Measurements from ENCODE around the gene CLIC2. TPM values are rescaled to one million over a fixed set of nuclear protein-coding genes. Genes with fewer than 3 reads are reported as not detected.

The CLIC2 gene
- polyA plus RNA-seq, 1 donor (not counting 4 experiments of a cell fraction or from before 2014, with no cell fraction given), result 0.49 TPM

DNA sequence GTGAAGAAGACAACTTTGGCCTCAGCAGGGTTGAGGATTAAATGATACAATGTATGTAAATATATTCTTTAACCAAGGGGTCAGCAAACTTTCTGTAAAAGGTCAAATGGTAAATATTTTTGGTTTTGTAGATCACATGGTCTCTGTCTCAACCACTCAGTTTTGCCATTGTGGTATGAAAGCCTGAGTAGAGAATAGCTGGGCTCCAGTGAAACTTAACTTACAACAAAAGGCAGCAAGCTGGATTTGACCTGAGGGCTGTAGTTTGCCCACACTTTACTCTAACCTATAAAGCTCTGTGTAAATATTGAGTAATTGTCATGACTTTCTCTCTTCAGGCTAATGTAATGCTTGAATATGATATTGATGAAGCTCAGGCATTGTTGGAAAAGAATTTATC lies 98.5 kb downstream of the CLIC2 start:
- Histone ChIP-seq H3K36me3 (ENCODE audit: control insufficient read depth in 2 of 2, extremely low read depth in 1 of 2, insufficient read depth in 2 of 2, low read length in 2 of 2) (peaks cover 7 to 8% of the 10 kb centered on the region in 2 experiments), H3K4me2 (ENCODE audit: control insufficient read depth, extremely low read depth, insufficient read depth, low read depth, low read length) (no peak overlapping the region), H3K9ac (ENCODE audit: control insufficient read depth, extremely low read depth, insufficient read depth, low read length) (no peak overlapping the region), H3K9me3 (ENCODE audit: control insufficient read depth, low read depth, low read length) (no peaks in the 10 kb centered on the region), H3K9me1 (ENCODE audit: control insufficient read depth, extremely low read depth, insufficient read depth, low read length) (no peaks in the 10 kb centered on the region), H3K27ac (ENCODE audit: control insufficient read depth, insufficient read depth, low read length) (no peak overlapping the region), H4K20me1 (ENCODE audit: control insufficient read depth, extremely low read depth, insufficient read depth, low read length) (no peaks in the 10 kb centered on the region), H3K4me3 (ENCODE audit: control insufficient read depth in 2 of 3, extremely low read depth in 1 of 3, insufficient read depth in 2 of 3, low read depth in 1 of 3, low read length in 3 of 3) (no peak overlapping the region), H3K79me2 (ENCODE audit: control insufficient read depth, insufficient read depth, low read length) (peaks cover 4% of the 10 kb centered on the region), H3K4me1 (ENCODE audit: control insufficient read depth, extremely low read depth, insufficient read depth, low read length) (peaks cover 5% of the 10 kb centered on the region), H3K27me3 (ENCODE audit: control insufficient read depth, extremely low read depth, insufficient read depth, low read length) (no peaks in the 10 kb centered on the region), H2AFZ (ENCODE audit: control insufficient read depth, low read length) (no peak overlapping the region)
- TF ChIP-seq EZH2 (IDR thresholded peaks at IDR 0.05; ENCODE audit: low read length), result no peak
- TF ChIP-seq, protein P1, sequence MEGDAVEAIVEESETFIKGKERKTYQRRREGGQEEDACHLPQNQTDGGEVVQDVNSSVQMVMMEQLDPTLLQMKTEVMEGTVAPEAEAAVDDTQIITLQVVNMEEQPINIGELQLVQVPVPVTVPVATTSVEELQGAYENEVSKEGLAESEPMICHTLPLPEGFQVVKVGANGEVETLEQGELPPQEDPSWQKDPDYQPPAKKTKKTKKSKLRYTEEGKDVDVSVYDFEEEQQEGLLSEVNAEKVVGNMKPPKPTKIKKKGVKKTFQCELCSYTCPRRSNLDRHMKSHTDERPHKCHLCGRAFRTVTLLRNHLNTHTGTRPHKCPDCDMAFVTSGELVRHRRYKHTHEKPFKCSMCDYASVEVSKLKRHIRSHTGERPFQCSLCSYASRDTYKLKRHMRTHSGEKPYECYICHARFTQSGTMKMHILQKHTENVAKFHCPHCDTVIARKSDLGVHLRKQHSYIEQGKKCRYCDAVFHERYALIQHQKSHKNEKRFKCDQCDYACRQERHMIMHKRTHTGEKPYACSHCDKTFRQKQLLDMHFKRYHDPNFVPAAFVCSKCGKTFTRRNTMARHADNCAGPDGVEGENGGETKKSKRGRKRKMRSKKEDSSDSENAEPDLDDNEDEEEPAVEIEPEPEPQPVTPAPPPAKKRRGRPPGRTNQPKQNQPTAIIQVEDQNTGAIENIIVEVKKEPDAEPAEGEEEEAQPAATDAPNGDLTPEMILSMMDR (optimal IDR thresholded peaks at IDR 0.05 in 1 of 3, IDR thresholded peaks at IDR 0.05 in 1 of 3, conservative IDR thresholded peaks at IDR 0.05 in 1 of 3; ENCODE audit: extremely low read depth in 1 of 3, insufficient read depth in 2 of 3, low read length in 3 of 3), result no peak
- no peak for DNase-seq (ENCODE audit: low read depth, low spot score)
- no peak for FAIRE-seq
- dilution Hi-C loops (cut with MboI; ENCODE audit: extremely low pct_ligation_motif_present, low sequenced_read_pairs), result no loop called here

DNA sequence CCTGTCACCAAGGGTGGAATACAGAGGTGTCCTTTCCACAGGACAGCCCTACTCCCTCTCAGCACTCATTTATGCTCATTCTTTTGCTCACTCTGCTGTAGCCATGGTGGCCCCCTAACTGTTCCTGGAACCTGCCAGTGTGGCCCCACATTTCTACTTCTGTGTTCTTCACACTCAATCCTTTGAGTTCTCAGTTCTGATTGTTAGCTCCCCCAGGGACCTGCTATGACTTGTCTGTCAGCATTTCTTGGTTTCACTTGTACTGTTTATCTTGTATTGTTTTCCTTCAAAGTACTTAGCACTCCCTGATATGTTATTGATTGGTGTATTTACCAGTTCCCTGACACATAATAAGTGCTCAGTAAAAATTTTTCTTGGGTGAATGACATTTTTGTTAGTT lies 103.3 kb downstream of the CLIC2 start:
- Histone ChIP-seq H4K20me1 (ENCODE audit: control insufficient read depth, extremely low read depth, insufficient read depth, low read length) (no peaks in the 10 kb centered on the region), H3K79me2 (ENCODE audit: control insufficient read depth, insufficient read depth, low read length) (peaks cover 6% of the 10 kb centered on the region), H3K27me3 (ENCODE audit: control insufficient read depth, extremely low read depth, insufficient read depth, low read length) (no peaks in the 10 kb centered on the region), H3K4me3 (ENCODE audit: control insufficient read depth in 2 of 3, extremely low read depth in 1 of 3, insufficient read depth in 2 of 3, low read depth in 1 of 3, low read length in 3 of 3) (no peak overlapping the region), H3K4me2 (ENCODE audit: control insufficient read depth, extremely low read depth, insufficient read depth, low read depth, low read length) (no peak overlapping the region), H3K36me3 (ENCODE audit: control insufficient read depth in 2 of 2, extremely low read depth in 1 of 2, insufficient read depth in 2 of 2, low read length in 2 of 2) (peaks cover 3 to 5% of the 10 kb centered on the region in 2 experiments), H3K4me1 (ENCODE audit: control insufficient read depth, extremely low read depth, insufficient read depth, low read length) (peaks cover 7% of the 10 kb centered on the region), H3K27ac (ENCODE audit: control insufficient read depth, insufficient read depth, low read length) (no peak overlapping the region), H2AFZ (ENCODE audit: control insufficient read depth, low read length) (no peak overlapping the region), H3K9ac (ENCODE audit: control insufficient read depth, extremely low read depth, insufficient read depth, low read length) (no peak overlapping the region), H3K9me3 (ENCODE audit: control insufficient read depth, low read depth, low read length) (no peaks in the 10 kb centered on the region), H3K9me1 (ENCODE audit: control insufficient read depth, extremely low read depth, insufficient read depth, low read length) (no peaks in the 10 kb centered on the region)
- FAIRE-seq, result no peak
- no peak for DNase-seq (ENCODE audit: low read depth, low spot score)
- dilution Hi-C loops (cut with MboI; ENCODE audit: extremely low pct_ligation_motif_present, low sequenced_read_pairs), result no loop called here
- TF ChIP-seq, protein P1 (optimal IDR thresholded peaks at IDR 0.05 in 1 of 3, IDR thresholded peaks at IDR 0.05 in 1 of 3, conservative IDR thresholded peaks at IDR 0.05 in 1 of 3; ENCODE audit: extremely low read depth in 1 of 3, insufficient read depth in 2 of 3, low read length in 3 of 3), result no peak
- no peak for TF ChIP-seq EZH2 (IDR thresholded peaks at IDR 0.05; ENCODE audit: low read length)

Small RNAs within 50 kb of the gene (small RNA-seq; reads per million reads assigned to genes)
- gene AC234781.4 (ENCODE audit: insufficient read length in 3 of 3, low read depth in 3 of 3, low replicate concordance in 1 of 3), result 0 reads per million in 3 experiments
- gene MIR1184-2 (ENCODE audit: insufficient read length in 3 of 3, low read depth in 3 of 3, low replicate concordance in 1 of 3), result 0 reads per million in 3 experiments

Other genes starting within 250 kb of the CLIC2 start
- 27.9 to 66.8 TPM (median 35.6 TPM) in 3 replicates for gene VBP1, start 118.2 kb downstream of the CLIC2 start, polyA plus RNA-seq
- 0.05 to 0.07 TPM in 2 of 3 replicates, not detected in the other for gene RAB39B, start 70.1 kb downstream of the CLIC2 start, polyA plus RNA-seq
- gene F8A2, start 47.5 kb upstream of the CLIC2 start, polyA plus RNA-seq, result not detected in 3 replicates
- gene F8A3, start 124.0 kb upstream of the CLIC2 start, polyA plus RNA-seq, result 0.44 to 1.6 TPM (median 1.1 TPM) in 3 replicates

Measured in keratinocyte (primary cell).